GM12865 (cell line): ENCODE measurements around the gene CDK10.

Source experiments
- DNase-seq: peaks from one replicate; pipeline ENCODE4 v3.0.0; 2010; ENCODE audit warnings: low read depth
- H3K4me3 ChIP-seq: 2 replicates; pipeline ENCODE4 v1.5.1; 2011; ENCODE audit warnings: mild to moderate bottlenecking, low read depth, low read length, control low read depth
- CTCF ChIP-seq: IDR thresholded peaks from 2 replicates; pipeline ENCODE4 v1.5.1; 2011; ENCODE audit warnings: low read length, control low read depth, low read depth, inconsistent platforms; ENCODE audit not compliant: insufficient read depth; ENCODE audit errors: missing control alignments

The CDK10 gene

GRCh38 chr16:89730610-89731234 is 44.2 kb downstream of the CDK10 start:
- DNase-seq: no peak
- no peak overlapping the region for H3K4me3 ChIP-seq
- no peak for TF ChIP-seq CTCF

DNA sequence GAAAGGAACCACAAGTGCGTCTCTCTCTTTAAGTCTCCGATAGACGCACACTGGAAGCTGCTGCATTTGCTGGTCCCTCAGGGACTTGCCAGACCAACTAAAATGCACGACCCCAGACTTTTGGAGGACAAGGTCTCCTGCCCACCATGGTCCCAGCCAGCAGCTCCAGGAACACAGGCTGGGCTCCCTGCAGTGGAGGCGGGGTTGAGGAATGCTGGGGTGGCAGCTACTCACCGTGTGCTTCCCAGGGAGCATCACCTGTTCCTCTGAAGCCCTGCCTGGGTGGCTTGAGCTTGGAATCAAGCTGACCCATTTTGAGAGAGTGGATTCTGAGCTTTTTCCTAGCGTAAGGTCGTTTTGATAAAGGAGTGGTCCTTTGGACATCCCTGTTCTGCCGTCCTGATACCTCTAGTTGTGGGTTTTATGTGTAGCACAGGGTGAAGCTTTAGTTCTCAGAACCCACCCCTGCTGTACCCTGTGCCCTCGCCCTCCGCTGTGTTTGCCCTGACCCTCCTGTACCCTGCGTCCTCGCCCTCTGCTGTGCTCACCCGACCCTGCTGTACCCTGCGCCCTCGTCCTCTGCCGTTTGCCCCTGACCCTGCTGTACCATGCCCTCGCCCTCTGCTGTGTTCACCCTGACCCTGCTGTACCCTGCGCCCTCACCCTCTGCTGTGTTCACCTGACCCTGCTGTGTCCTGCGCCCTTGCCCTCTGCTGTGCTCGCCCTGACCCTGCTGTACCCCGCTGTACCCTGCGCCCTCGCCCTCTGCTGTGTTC is 45.8 kb downstream of the CDK10 start:
- H3K4me3 ChIP-seq: no peak overlapping the region
- DNase-seq: no peak
- no peak for TF ChIP-seq CTCF

DNA sequence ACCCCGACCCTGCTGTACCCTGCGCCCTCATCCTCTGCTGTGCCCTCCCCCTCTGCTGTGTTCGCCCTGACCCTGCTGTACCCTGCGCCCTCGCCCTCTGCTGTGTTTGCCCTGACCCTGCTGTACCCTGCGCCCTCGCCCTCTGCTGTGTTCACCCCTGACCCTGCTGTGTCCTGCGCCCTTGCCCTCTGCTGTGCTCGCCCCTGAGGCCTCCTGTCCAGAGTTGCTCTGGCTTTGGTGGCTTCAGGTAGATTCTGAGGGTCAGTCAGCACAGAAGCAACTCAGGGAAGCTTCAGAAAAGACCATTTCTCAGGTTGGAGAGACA is 46.4 kb downstream of the CDK10 start:
- no peak overlapping the region for H3K4me3 ChIP-seq
- no peak for TF ChIP-seq CTCF
- DNase-seq: no peak

DNA sequence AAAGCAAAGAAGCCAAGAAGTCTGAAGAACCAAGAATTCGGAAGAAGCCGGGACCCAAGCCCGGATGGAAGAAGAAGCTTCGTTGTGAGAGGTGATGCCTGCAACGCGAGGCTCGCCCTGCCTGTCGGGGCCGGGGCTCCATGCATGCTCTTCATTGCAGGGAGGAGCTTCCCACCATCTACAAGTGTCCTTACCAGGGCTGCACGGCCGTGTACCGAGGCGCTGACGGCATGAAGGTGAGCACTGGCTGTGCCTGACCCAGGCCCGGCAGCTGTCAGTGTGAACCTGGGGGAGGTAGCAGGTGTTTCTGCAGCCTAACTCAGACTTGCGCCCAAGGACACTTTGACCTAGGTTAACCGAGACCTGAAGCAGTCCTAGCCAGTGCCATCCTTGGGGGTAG is 46.8 kb downstream of the CDK10 start:
- no peak for DNase-seq
- TF ChIP-seq CTCF: no peak
- no peak overlapping the region for H3K4me3 ChIP-seq

- H3K4me3 ChIP-seq: no peak overlapping the region
- no peak for DNase-seq
- TF ChIP-seq CTCF: no peak
These were observed 47.3 kb downstream of the CDK10 start for GRCh38 chr16:89733792-89734191.

GRCh38 chr16:89736554-89736953 is 50.1 kb downstream of the CDK10 start:
- no peak for DNase-seq
- TF ChIP-seq CTCF: no peak

More at GRCh38 chr16:89736554-89736953, 50.1 kb downstream of the CDK10 start:
- H3K4me3 ChIP-seq: no peak overlapping the region
